Nephron (organoid): Measurements from ENCODE around the gene MRE11.
"Not testable (repeated sequence)": the region's sequence is repeated elsewhere in the genome, so short reads cannot be mapped to it uniquely, and the experiment has no call there.

Source experiments
- H3K27ac Mint-ChIP-seq, 3 experiments: 2 replicates each; pipeline ENCODE4 v1.8.0; 2020; ENCODE audit warnings: mixed read lengths in 3 of 3, mild to moderate bottlenecking in 2 of 3, moderate library complexity in 1 of 3
- H3K27me3 Mint-ChIP-seq: 2 replicates; pipeline ENCODE4 v1.8.0; 2021; ENCODE audit warnings: low read depth, mild to moderate bottlenecking, moderate library complexity, mixed read lengths
- H3K36me3 Mint-ChIP-seq: 2 replicates; pipeline ENCODE4 v1.8.0; 2020; ENCODE audit warnings: low read depth, mixed read lengths
- H3K4me1 Mint-ChIP-seq: 2 replicates; pipeline ENCODE4 v1.8.0; 2020; ENCODE audit warnings: mixed read lengths
- H3K4me3 Mint-ChIP-seq, 3 experiments: 2 replicates each; pipeline ENCODE4 v1.8.0; 2020; ENCODE audit warnings: mild to moderate bottlenecking in 3 of 3, mixed read lengths in 3 of 3, moderate library complexity in 2 of 3
- H3K9me3 Mint-ChIP-seq: 2 replicates; pipeline ENCODE4 v1.8.0; 2020; ENCODE audit warnings: mixed read lengths
- TF ChIP-seq, protein P1 (sequence below), 3 experiments: fragments of 200-600 bp; sonication (generic); IDR thresholded peaks; one replicate each; pipeline ENCODE4 v1.5.0; 2021; ENCODE audit warnings: antibody characterized with exemption in 3 of 3; ENCODE audit not compliant: unreplicated experiment in 3 of 3

MRE11 gene

DNA sequence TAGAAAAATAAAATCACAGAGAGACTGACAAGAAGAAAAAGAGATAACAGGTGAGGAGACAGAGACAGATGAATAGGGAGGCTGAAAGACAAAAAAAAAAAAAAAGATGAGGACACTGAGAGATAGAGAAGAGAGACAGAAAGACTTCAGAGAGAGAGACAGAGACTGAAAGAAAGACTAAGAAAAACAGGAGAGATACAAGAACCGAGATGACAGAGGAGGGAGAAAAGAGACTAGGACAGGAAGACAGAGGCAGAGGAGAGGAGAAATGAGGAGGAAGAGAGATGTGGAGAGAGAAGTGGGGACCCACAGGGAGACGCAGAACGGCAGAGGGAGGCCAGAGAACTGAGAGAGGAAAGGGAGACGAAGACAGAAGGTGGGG, 93.2 kb downstream of the MRE11 start:
- H3K4me3 Mint-ChIP-seq, result peak overlapping the region; percentile 83 to 87 (median 86)
- no peak overlapping the region for H3K27ac Mint-ChIP-seq
- H3K27me3 Mint-ChIP-seq, result peaks cover 58% of the 10 kb centered on the region
- TF ChIP-seq, protein P1, sequence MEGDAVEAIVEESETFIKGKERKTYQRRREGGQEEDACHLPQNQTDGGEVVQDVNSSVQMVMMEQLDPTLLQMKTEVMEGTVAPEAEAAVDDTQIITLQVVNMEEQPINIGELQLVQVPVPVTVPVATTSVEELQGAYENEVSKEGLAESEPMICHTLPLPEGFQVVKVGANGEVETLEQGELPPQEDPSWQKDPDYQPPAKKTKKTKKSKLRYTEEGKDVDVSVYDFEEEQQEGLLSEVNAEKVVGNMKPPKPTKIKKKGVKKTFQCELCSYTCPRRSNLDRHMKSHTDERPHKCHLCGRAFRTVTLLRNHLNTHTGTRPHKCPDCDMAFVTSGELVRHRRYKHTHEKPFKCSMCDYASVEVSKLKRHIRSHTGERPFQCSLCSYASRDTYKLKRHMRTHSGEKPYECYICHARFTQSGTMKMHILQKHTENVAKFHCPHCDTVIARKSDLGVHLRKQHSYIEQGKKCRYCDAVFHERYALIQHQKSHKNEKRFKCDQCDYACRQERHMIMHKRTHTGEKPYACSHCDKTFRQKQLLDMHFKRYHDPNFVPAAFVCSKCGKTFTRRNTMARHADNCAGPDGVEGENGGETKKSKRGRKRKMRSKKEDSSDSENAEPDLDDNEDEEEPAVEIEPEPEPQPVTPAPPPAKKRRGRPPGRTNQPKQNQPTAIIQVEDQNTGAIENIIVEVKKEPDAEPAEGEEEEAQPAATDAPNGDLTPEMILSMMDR (IDR thresholded peaks at IDR 0.05; ENCODE audit: unreplicated experiment in 3 of 3), result no peak
- peaks cover 8% of the 10 kb centered on the region for H3K4me1 Mint-ChIP-seq
- no peaks in the 10 kb centered on the region for H3K36me3 Mint-ChIP-seq
- H3K9me3 Mint-ChIP-seq, result no peaks in the 10 kb centered on the region

DNA sequence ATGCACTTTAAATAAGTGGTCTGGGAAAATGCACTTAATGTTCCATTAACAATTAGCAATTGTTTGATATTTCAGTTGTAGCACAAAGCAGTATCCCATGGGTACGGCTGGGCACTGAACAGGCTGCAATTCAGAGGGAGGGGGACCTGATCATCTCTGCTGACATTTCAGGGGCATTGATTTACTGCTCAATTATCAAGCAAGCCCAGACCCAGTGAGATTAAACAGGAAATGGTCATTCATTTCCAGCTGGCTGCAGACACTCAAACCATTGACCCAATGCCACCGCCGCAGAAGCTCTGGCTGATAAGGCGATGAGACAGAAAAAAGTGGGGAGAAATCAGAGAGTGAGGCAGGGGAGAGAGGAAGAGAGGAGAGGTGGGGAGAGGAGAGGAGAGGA, 93.6 kb downstream of the MRE11 start:
- H3K9me3 Mint-ChIP-seq, result no peaks in the 10 kb centered on the region
- H3K27me3 Mint-ChIP-seq, result peaks cover 58% of the 10 kb centered on the region
- no peak overlapping the region for H3K27ac Mint-ChIP-seq
- TF ChIP-seq, protein P1 (IDR thresholded peaks at IDR 0.05; ENCODE audit: unreplicated experiment in 3 of 3), result no peak
- no peaks in the 10 kb centered on the region for H3K36me3 Mint-ChIP-seq
- peak overlapping the region; percentile 83 to 87 (median 86) for H3K4me3 Mint-ChIP-seq
- peaks cover 8% of the 10 kb centered on the region for H3K4me1 Mint-ChIP-seq

DNA sequence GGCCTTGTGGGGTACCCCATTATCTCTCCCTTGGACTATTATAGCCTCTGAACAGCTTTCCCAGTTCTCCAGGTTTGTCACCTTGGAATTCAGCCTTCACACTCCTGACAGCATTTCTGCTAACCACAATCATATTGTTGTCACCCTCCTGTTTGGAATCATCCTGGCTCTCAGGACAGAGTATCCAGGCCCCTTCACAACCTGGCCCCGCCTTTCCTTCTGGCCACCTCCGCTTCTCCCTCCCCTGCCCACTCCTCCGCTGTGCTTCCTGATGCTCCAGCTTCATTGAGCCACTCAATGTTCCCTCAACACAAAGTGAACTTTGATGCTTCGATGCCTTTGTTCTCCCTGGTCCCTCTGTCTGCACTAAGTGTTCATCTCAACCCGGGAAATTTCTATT, 95.5 kb downstream of the MRE11 start:
- peaks cover 8% of the 10 kb centered on the region for H3K4me1 Mint-ChIP-seq
- TF ChIP-seq, protein P1 (IDR thresholded peaks at IDR 0.05; ENCODE audit: unreplicated experiment in 3 of 3), result no peak
- H3K36me3 Mint-ChIP-seq, result no peaks in the 10 kb centered on the region
- H3K27ac Mint-ChIP-seq, result no peak overlapping the region
- peaks cover 54% of the 10 kb centered on the region for H3K27me3 Mint-ChIP-seq
- no peak overlapping the region for H3K4me3 Mint-ChIP-seq
- H3K9me3 Mint-ChIP-seq, result no peaks in the 10 kb centered on the region

DNA sequence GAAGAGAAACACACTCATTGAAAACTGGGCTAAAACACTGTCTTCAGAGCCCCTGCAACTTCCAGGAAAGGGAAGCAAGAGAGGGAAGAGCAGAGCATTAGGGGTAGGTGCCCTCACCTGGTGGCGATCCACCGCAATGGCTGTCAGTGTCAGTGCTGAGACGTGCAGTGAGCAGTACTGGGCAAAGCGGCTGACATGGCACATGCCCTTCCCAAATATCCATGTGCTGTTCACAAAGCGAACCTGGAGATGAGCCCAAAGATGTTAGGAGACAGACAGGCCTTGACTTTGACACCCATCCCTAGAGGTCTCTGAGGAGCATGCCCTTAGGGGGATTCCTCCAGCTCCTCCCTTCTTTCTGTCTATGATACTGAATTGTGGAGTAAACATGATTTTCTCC, 97.4 kb downstream of the MRE11 start:
- no peak overlapping the region for H3K27ac Mint-ChIP-seq
- TF ChIP-seq, protein P1 (IDR thresholded peaks at IDR 0.05; ENCODE audit: unreplicated experiment in 3 of 3), result no peak
- H3K36me3 Mint-ChIP-seq, result no peaks in the 10 kb centered on the region
- H3K4me1 Mint-ChIP-seq, result peaks cover 8% of the 10 kb centered on the region
- H3K27me3 Mint-ChIP-seq, result peaks cover 41% of the 10 kb centered on the region
- no peaks in the 10 kb centered on the region for H3K9me3 Mint-ChIP-seq
- no peak overlapping the region for H3K4me3 Mint-ChIP-seq

DNA sequence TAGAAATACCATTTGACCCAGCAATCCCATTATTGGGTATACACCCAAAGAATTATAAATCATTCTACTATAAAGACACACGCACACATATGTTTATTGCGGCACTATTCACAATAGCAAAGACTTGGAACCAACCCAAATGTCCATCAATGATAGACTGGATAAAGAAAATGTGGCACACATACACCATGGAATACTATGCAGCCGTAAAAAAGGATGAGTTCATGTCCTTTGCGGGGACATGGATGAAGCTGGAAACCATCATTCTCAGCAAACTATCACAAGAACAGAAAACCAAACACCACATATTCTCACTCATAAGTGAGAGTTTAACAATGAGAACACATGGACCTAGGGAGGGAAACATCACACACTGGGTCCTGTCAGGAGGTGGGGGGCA, 101.7 kb downstream of the MRE11 start:
- H3K4me3 Mint-ChIP-seq, H3K27ac Mint-ChIP-seq, H3K9me3 Mint-ChIP-seq, H3K27me3 Mint-ChIP-seq, H3K4me1 Mint-ChIP-seq, H3K36me3 Mint-ChIP-seq: not testable (repeated sequence)

DNA sequence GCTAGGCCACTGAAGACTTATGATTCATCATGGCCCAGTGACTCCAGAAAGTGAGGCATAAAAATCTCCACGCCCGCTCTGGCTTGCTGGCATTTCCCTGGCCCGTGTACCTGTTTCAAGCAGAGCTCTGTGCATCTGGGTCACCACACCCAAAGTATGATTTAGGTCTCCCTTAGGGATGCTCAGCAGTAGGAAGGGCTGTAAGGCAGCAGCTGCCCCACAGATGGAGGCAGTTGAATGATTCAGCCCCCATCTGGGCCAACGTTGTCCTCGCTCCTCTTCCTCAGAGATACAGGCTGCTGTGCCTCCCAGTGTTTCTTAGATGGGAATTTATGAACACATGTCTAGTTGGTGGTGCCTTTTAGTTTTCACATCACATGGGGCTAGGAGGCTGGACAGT, 114.0 kb downstream of the MRE11 start:
- H3K4me3 Mint-ChIP-seq, result no peak overlapping the region

More for the DNA sequence above, 114.0 kb downstream of the MRE11 start:
- Mint-ChIP-seq H3K27ac (no peak overlapping the region), H3K36me3 (no peaks in the 10 kb centered on the region), H3K27me3 (peaks cover 8% of the 10 kb centered on the region), H3K4me1 (no peaks in the 10 kb centered on the region), H3K9me3 (peaks cover 4% of the 10 kb centered on the region)
- TF ChIP-seq, protein P1 (IDR thresholded peaks at IDR 0.05; ENCODE audit: unreplicated experiment in 3 of 3), result no peak
